ENCODE data around the gene FLVCR2.

- TF ChIP-seq EZH2 (IDR thresholded peaks at IDR 0.05; ENCODE audit: insufficient read depth, poor library complexity, severe bottlenecking) (no peak), EZH2phosphoT487 (IDR thresholded peaks at IDR 0.05; ENCODE audit: insufficient read depth, low read depth) (no peak)
Measured at GRCh38 chr14:75653563-75653962, 75.1 kb downstream of the FLVCR2 start.

Measured in GM23248 (cell line).